Umbilical cord (tissue), 2 donors: ENCODE measurements around the gene ZNF154. TPM values are rescaled to one million over a fixed set of nuclear protein-coding genes. Genes with fewer than 3 reads are reported as not detected.

Experiments
- DNase-seq: peaks from one replicate; pipeline ENCODE4 v3.0.0-alpha.2; 2015; ENCODE audit warnings: low spot score
- total RNA-seq: library from RNA; depleted of rRNA; stranded (reverse); fragments of >200 nt; gene quantifications from one replicate; pipeline ENCODE4 v1.2.3, GENCODE V29; 2014; ENCODE audit warnings: low replicate concordance; ENCODE audit not compliant: insufficient read depth

Gene ZNF154
- total RNA-seq, 1 donor from 2014 or later: 8.2 TPM

DNA sequence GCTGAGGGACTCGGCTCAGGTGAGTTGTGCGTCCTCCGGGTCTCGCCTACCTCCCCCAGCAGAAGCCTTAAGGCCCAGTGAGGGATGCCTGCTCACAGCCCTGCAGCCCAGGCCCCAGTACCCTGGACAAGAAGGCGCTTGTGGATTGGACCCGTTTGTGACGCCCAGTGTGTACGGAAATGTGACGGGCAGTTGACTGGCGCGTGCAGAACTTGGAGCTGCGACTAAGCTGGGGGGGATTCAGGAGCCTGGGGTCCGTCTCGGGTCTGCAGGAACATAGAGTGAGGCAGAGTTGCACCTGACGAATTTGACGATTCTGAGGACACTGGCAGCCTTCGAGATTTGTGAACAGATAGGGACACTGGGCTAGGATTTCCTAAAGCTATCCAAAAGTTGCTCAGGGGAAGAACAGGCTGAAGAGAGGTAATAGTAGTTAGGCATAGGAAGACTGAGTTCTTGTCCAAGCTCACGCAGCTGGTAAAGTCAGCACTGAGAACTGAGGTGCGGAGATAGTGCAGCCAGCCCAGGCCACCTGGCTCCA is 26.7 kb downstream of the ZNF154 start:
- no peak for DNase-seq

DNA sequence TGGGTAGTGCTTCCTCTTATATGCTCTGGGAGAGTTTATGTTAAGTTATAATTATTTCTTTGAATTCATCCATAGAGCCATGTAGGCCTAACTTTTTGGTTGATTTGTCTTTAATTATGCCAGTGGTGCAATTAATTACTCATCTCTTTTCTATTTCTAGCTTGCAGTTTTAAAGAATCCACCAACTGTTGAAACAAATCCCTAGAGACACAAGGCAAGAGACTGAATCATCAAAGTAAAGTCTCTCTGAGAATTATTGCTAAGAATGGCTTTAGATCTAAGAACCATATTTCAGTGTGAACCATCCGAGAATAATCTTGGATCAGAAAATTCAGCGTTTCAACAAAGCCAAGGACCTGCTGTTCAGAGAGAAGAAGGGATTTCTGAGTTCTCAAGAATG is 33.1 kb downstream of the ZNF154 start:
- DNase-seq: peak; percentile 31

DNA sequence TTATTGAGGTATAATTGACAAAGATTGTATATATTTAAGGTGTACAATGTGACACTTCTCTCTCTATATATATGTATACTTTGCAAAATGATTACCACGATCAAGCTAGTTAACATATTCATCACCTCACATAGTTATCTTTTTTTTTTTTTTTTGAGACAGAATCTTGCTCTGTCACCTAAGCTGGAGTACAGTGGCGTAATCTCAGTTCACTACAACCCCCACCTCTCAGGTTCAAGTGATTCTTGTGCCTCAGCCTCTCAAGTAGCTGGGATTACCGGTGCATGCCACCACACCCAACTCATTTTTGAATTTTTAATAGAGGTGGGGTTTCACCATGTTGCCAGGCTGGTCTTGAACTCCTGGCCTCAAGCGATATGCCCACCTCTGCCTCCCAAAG is 36.5 kb downstream of the ZNF154 start:
- no peak for DNase-seq

DNA sequence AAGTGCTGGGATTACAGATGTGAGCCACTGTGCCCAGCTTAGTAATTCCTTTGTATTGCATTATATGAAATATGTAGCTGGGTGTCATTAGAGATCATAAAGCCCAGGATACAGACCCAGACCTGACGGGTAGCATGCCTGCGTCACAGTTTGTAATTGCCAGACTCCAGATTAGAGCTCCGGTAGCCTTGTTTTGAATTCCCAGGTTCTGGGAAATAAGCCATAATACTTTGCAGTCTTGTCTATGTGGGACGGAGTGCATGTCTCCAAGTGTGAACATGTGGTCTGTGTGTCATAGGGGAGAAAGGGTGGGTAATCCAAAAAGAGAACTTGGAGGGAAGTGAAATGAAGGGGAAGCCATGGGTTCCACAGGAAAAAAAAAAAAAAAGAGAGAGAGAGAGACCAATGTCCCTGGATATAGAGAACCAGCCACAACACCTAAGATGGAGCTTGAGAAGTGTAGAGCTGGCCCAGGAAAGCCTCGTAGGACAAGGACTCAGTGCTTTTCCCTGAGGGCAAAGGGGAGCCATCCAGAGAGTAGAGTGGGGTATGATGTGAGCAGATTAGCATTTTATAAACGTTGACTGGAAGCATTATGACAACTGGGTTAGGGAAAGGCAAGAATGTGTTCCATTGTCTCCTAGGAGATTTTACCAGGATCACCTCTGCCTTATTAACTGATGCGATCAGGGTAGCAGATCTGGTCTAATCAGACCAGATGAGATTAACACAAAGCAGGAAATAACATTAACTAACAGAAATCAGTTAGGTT is 37.7 kb downstream of the ZNF154 start:
- no peak for DNase-seq

DNA sequence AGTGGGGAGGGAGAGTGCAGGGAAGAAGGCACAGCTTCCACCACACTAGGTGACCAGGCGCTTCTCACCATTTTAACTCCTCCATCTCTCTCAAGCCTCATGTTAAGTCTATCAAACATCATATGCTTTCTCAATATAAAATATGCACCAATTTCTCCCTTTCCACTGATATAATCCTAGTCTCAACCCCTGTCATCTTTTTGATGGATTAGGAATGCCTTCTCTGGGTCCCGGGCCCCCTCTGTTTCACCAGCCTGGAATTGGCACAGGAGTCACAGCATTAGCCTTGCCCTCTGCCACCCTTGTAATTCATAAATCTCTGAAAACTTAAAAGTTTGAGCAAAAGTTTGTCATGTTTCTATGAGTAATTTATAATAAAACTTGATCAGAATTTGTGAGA is 40.4 kb downstream of the ZNF154 start, which contains the start of gene ZSCAN4:
ZSCAN4 (plus strand) TSS at position 301 of the 400 bp plus-strand sequence. CDS start 7,211 bp downstream, outside the sequence.
- no peak for DNase-seq

DNA sequence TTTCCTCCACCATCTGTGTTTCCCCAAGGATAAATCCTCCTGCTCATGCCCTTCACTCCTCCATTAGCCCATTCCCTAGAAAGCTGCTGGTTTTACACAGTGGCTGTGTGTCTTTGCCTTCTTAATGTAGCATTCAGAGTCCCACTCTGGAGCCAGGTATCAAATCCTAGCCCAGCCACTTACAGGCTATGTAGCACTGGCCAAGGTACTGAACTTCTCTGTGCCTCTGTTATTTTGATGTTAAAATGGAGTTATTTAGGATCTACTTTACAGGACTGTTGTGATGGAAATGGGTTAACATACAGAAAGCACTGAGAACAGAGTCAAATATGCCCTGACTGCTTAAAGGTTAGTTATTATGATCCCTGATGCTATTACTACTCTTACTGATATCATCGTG is 41.8 kb downstream of the ZNF154 start:
- DNase-seq: no peak

DNA sequence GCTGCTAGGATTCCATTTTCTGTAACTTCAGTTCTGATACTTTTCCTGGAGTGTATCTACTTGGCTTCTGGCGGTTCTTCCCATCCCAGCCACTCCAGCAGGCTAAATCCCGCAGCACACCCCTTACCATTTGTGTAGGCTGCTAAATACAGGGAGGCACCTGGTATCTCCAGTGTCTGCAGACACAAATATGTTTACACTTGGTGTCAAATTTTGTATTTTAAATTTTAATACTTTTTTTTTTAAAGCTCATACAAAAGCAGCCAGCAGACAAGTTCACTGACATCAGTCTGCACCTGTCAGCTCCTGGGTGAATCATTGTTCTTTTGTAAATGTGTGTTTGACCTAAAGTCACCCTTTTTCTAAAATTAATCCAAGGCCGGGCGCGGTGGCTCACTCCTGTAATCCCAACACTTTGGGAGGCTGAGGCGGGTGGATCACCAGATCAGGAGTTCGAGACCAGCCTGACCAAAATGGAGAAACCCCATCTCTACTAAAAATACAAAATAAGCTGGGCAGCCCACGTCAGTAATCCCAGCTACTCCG is 43.7 kb downstream of the ZNF154 start:
- no peak for DNase-seq

DNA sequence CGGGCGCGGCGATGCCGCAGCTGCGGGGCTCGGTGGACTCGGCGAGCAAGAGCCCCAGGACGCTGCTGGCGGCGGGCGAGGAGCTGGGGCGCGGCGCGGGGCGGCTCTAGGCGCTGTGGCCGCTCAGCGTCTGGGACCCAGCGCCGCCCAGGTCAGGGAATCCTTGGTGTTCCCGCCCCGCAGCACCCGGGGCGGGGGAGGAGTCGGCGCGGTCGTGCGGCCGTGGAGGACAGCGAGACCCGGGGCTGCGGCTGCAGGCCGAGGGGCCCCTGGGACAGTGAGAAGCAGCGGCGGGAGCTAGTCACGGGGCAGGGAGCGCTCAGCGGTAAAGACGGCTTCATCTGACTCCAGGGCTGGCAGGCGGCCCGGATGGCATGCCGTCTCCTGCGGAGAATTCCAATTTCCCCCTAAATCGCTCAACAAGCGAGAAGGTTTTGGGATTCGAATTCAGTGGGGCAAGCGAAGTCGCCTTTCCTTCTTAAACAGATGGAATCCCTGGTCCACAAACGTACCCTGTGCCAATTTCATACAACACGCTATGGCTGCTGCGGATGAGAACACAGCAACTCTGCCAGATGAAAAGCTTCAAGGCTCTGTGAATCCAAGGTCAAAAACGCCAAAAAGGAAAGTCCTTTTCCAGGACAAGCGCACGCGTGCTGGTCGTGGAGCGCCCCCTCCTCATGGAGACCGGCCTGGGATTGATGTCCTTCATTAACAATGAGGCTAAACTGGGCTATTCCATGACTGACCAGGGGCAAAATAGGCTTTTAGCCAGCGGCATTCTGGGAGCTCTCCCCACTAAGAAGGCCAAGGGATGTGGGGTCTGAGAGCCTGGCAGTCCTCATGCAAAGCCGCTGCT is 44.5 kb downstream of the ZNF154 start:
- DNase-seq: peak; percentile 72

DNA sequence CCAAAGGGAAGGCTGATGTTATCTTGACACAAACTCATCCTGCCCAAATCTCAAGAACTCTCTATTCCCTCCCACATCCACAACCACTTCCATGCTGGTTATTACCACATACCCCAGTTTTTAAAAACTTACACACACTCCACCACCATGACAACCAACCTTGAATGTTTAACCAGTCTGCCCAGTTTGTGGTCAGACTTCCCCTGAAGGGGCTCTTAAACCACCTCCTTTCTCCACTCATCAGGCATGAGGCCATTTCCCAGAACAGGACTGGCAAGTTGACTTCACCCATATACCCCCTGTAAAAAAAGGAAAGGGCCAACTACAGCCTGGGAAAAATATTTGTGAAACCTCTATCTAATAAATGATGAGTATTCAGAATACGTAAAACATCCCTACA is 52.7 kb downstream of the ZNF154 start:
- DNase-seq: no peak

DNA sequence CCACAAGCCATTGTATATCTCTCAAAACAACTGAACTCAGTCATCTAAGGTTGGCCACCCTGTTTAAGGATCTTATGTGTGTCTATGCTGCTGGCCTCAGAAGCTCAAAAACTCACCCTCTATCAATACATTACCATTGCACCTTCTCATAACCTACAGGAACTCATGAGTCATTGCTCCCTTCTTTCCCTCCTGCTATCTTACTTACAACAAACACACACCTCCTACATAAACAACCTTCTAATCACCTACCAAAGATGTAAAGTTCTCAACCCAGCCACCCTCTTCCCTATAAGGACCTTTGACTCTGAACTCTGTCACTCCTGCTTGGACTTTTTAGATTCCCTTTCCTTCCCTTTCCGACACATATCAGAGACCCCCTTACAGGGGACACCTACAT is 53.6 kb downstream of the ZNF154 start:
- DNase-seq: no peak

DNA sequence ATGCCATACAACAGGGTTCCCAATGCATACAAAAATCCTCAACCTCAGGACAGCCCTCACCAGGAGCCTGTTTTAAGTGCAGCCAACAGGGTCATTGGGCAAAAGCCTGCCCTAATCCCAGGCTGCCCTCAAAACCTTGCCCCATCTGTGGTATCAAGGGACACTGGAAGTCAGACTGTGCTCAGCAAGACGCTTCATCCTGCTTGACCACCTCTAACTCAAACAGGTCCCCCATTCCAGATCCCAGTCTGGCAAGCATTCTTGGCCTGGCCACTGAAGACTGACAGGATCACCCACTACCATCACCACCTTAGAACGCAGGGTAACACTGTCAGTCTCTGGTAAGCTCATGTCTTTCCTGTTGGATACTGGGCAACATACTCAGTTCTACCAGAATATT is 55.3 kb downstream of the ZNF154 start:
- DNase-seq: no peak

DNA sequence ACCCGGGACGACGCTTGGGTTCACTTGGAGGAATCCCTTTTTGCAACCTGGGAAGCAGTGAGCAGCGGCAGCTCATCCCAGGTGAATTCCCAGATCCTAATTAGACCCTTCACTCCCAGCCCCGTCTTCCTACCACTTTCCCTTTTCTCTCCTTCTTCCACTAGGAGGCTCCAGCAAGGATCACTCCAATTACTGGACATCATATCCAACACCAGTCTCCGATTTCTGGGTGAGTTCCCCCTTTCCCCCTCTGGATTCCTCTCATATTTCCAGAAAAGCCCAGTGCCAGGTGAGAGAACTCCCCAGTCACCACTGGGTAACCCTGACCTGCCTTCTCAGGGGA is 57.4 kb downstream of the ZNF154 start:
- DNase-seq: no peak

DNA sequence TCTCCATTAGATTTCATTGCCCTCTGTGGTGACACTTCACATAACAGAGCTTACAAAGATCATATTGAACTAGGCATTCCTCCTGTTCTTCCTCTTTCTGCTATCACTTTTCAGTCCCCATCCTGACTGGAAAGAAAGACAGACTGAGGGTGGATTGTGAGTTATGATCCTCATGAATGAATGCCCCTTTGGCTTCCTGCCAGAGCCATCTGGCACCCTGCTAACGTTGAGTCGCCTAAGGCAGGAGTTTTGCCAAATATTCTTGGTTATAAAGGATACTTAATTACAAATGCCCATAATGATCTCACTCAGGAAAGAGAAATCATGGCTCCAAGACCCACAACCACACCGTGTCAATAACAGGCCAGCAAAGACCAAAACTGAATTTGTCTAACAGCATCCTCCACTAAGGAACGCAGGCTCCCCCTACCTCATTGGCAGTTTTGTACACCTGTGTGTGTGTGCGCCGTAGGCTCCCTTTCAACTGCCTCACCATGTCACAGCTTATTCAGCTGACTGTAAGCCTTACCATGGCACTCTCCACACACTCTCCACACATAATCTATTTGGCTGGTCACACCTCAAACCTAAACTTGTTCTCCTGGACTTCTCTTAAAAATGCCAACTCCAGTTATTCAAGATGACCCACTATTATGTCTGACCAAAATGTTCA is 60.5 kb downstream of the ZNF154 start:
- no peak for DNase-seq

Other genes starting within 250 kb of the ZNF154 start
- gene ZNF772, start 231.6 kb downstream of the ZNF154 start, total RNA-seq: 13.7 TPM
- 32.7 TPM for gene ZNF419, start 221.5 kb downstream of the ZNF154 start, total RNA-seq
- gene ZNF773, start 209.3 kb downstream of the ZNF154 start, total RNA-seq: 13.5 TPM
- gene ZNF549, start 181.8 kb downstream of the ZNF154 start, total RNA-seq: 12.5 TPM
- gene ZNF550, start 149.3 kb downstream of the ZNF154 start, total RNA-seq: 2.9 TPM
- 1.2 TPM for gene ZNF416, start 130.3 kb downstream of the ZNF154 start, total RNA-seq
- 14.4 TPM for gene ZIK1, start 125.1 kb downstream of the ZNF154 start, total RNA-seq
- gene ZNF530, start 109.3 kb downstream of the ZNF154 start, total RNA-seq: 2.2 TPM
- 42.6 TPM for gene ZNF134, start 95.0 kb downstream of the ZNF154 start, total RNA-seq
- 20.5 TPM for gene ZNF211, start 76.0 kb downstream of the ZNF154 start, total RNA-seq
- not detected for gene ZSCAN4, start 40.3 kb downstream of the ZNF154 start, total RNA-seq
- gene ZNF551, start 27.2 kb downstream of the ZNF154 start, total RNA-seq: 13.0 TPM
- 10.4 TPM for gene ZNF671, start 18.4 kb upstream of the ZNF154 start, total RNA-seq
- gene ZNF776, start 37.6 kb upstream of the ZNF154 start, total RNA-seq: 25.8 TPM
- gene ZNF586, start 60.5 kb upstream of the ZNF154 start, total RNA-seq: 19.3 TPM
- 3.1 TPM for gene ZNF552, start 105.7 kb upstream of the ZNF154 start, total RNA-seq
- gene ZNF587B, start 121.1 kb upstream of the ZNF154 start, total RNA-seq: 29.1 TPM
- 27.0 TPM for gene ZNF587, start 140.7 kb upstream of the ZNF154 start, total RNA-seq
- 20.0 TPM for gene ZNF814, start 179.8 kb upstream of the ZNF154 start, total RNA-seq
- 29.1 TPM for gene ZNF417, start 207.4 kb upstream of the ZNF154 start, total RNA-seq
- gene ZNF418, start 226.2 kb upstream of the ZNF154 start, total RNA-seq: 21.2 TPM
- gene ZNF256, start 238.5 kb upstream of the ZNF154 start, total RNA-seq: 14.0 TPM